Stomach (tissue), 4 donors: Measurements from ENCODE around the gene SPN.

Experiments used
- EP300 ChIP-seq: sonication (generic); formaldehyde crosslinking; IDR thresholded peaks from one replicate; pipeline ENCODE4 v1.6.1; 2017; ENCODE audit warnings: antibody characterized with exemption
- POLR2A ChIP-seq, 4 donors: fragments of 450-650 bp; IDR thresholded peaks; one replicate each; pipeline ENCODE4 v1.6.1; 2016; ENCODE audit warnings: antibody characterized with exemption in 4 of 4, control low read depth in 2 of 4, mild to moderate bottlenecking in 1 of 4, moderate library complexity in 1 of 4
- POLR2AphosphoS5 ChIP-seq, 3 donors: sonication (generic); formaldehyde crosslinking; IDR thresholded peaks; one replicate each; pipeline ENCODE4 v1.6.1; 2016; ENCODE audit warnings: antibody characterized with exemption in 3 of 3
- TF ChIP-seq, protein P1 (sequence below), 7 experiments: fragments of 450-650 bp in 4 of 7; fragments of 200-600 bp in 3 of 7; sonication (generic) in 3 of 7; IDR thresholded peaks; one replicate each; pipeline ENCODE4 v1.5.1; 2016 to 2019; ENCODE audit warnings: antibody characterized with exemption in 7 of 7, control low read depth in 2 of 7, mild to moderate bottlenecking in 1 of 7

DNA sequence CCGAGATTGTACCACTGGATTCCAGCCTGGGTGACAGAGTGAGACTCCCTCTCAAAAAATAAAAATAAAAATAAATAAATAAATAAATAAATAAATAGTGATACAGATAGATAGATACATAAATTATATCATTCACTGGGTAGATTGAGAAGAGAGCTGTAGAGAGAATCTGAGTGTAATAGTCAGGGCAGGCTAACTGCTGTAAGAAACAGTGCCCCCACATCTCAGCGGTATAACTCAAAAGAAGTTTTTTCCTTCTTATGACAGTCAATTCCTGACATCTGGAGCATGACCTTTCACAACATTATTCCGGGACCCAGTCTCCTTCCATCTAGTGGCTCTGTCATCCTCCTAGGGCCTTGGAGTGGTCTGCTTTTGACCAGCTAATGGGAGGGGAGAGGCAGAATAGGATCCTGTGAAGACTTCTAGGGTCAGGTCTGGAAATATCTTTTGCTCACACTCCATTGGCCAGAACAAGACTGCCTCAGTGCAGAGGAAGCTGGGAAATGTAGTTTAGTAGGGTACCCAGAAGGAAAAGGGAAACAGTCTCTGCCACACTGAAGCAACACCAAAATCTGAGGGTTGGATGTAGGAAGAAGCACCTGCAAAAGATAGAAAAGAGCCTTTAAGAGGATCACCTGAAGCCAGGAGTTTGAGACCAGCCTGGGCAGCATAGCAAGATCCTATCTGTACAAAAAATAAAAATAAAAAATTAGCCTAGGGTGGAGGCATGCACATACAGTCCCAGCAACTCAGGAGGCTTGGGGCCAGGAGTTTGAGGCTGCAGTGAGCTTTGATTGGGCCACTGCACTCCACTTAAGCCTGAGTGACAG, 13.0 kb downstream of the SPN start:
- TF ChIP-seq, protein P1, sequence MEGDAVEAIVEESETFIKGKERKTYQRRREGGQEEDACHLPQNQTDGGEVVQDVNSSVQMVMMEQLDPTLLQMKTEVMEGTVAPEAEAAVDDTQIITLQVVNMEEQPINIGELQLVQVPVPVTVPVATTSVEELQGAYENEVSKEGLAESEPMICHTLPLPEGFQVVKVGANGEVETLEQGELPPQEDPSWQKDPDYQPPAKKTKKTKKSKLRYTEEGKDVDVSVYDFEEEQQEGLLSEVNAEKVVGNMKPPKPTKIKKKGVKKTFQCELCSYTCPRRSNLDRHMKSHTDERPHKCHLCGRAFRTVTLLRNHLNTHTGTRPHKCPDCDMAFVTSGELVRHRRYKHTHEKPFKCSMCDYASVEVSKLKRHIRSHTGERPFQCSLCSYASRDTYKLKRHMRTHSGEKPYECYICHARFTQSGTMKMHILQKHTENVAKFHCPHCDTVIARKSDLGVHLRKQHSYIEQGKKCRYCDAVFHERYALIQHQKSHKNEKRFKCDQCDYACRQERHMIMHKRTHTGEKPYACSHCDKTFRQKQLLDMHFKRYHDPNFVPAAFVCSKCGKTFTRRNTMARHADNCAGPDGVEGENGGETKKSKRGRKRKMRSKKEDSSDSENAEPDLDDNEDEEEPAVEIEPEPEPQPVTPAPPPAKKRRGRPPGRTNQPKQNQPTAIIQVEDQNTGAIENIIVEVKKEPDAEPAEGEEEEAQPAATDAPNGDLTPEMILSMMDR (IDR thresholded peaks at IDR 0.05) = no peak
- no peak for TF ChIP-seq EP300
- TF ChIP-seq POLR2A (IDR thresholded peaks at IDR 0.05) = no peak
- TF ChIP-seq POLR2AphosphoS5 (IDR thresholded peaks at IDR 0.05) = no peak
